ENCODE results near the gene HASPIN. TPM values are rescaled to one million over a fixed set of nuclear protein-coding genes. Genes with fewer than 3 reads are reported as not detected.

Gene HASPIN
- total RNA-seq, 2 donors from 2014 or later: 14.7 to 24.6 TPM

GRCh38 chr17:3678821-3679530, 44.7 kb upstream of the HASPIN start:
- no peaks in the 10 kb centered on the region for H3K36me3 Mint-ChIP-seq (ENCODE audit: low read depth)
- peaks cover 13% of the 10 kb centered on the region for H3K27me3 Mint-ChIP-seq (ENCODE audit: insufficient read depth)
- no peak overlapping the region for H3K27ac ChIP-seq (ENCODE audit: low read depth, low read length)
- WGBS, 2 experiments (ENCODE audit: insufficient coverage in 1 of 2, insufficient read length in 1 of 2): 92 to 94% methylated on average over 24 to 27 of the region's 27 CpGs
- no peak overlapping the region for H3K27ac Mint-ChIP-seq
- H3K9me3 Mint-ChIP-seq: no peaks in the 10 kb centered on the region
- H3K4me1 ChIP-seq (ENCODE audit: control insufficient read depth, insufficient read depth, low read length): peaks cover 10% of the 10 kb centered on the region
- no peak for DNase-seq
- no peaks in the 10 kb centered on the region for H3K9me3 ChIP-seq (ENCODE audit: control insufficient read depth, low read length)
- H3K4me3 Mint-ChIP-seq: no peak overlapping the region
- H3K9ac ChIP-seq (ENCODE audit: extremely low read depth, low read length, poor library complexity, severe bottlenecking): no peak overlapping the region
- no peaks in the 10 kb centered on the region for H3K27me3 ChIP-seq (ENCODE audit: control insufficient read depth, insufficient read depth, low read length, poor library complexity, severe bottlenecking)
- no peaks in the 10 kb centered on the region for H3K36me3 ChIP-seq (ENCODE audit: control insufficient read depth, insufficient read depth, low read length)
- H3K4me1 Mint-ChIP-seq: peaks cover 22% of the 10 kb centered on the region
- TF ChIP-seq, protein P1, sequence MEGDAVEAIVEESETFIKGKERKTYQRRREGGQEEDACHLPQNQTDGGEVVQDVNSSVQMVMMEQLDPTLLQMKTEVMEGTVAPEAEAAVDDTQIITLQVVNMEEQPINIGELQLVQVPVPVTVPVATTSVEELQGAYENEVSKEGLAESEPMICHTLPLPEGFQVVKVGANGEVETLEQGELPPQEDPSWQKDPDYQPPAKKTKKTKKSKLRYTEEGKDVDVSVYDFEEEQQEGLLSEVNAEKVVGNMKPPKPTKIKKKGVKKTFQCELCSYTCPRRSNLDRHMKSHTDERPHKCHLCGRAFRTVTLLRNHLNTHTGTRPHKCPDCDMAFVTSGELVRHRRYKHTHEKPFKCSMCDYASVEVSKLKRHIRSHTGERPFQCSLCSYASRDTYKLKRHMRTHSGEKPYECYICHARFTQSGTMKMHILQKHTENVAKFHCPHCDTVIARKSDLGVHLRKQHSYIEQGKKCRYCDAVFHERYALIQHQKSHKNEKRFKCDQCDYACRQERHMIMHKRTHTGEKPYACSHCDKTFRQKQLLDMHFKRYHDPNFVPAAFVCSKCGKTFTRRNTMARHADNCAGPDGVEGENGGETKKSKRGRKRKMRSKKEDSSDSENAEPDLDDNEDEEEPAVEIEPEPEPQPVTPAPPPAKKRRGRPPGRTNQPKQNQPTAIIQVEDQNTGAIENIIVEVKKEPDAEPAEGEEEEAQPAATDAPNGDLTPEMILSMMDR (conservative IDR thresholded peaks at IDR 0.05): no peak
- H3K4me3 ChIP-seq (ENCODE audit: low read length): no peak overlapping the region

- H3K9me3 ChIP-seq (ENCODE audit: control insufficient read depth, low read length): no peaks in the 10 kb centered on the region
- H3K4me3 ChIP-seq (ENCODE audit: low read length): no peak overlapping the region
- TF ChIP-seq, protein P1 (conservative IDR thresholded peaks at IDR 0.05): no peak
- 86 to 87% methylated on average over 10 to 20 of the region's 20 CpGs for WGBS, 2 experiments (ENCODE audit: insufficient coverage in 1 of 2, insufficient read length in 1 of 2)
- peaks cover 9% of the 10 kb centered on the region for H3K4me1 ChIP-seq (ENCODE audit: control insufficient read depth, insufficient read depth, low read length)
- Mint-ChIP-seq H3K4me3 (no peak overlapping the region), H3K27ac (no peak overlapping the region), H3K36me3 (ENCODE audit: low read depth) (no peaks in the 10 kb centered on the region), H3K27me3 (ENCODE audit: insufficient read depth) (peaks cover 13% of the 10 kb centered on the region), H3K4me1 (peaks cover 18% of the 10 kb centered on the region), H3K9me3 (no peaks in the 10 kb centered on the region)
- no peaks in the 10 kb centered on the region for H3K27me3 ChIP-seq (ENCODE audit: control insufficient read depth, insufficient read depth, low read length, poor library complexity, severe bottlenecking)
- no peak for DNase-seq
- no peaks in the 10 kb centered on the region for H3K36me3 ChIP-seq (ENCODE audit: control insufficient read depth, insufficient read depth, low read length)
- no peak overlapping the region for H3K27ac ChIP-seq (ENCODE audit: low read depth, low read length)
- H3K9ac ChIP-seq (ENCODE audit: extremely low read depth, low read length, poor library complexity, severe bottlenecking): no peak overlapping the region
Measured at GRCh38 chr17:3679531-3680126, 44.1 kb upstream of the HASPIN start.

GRCh38 chr17:3681057-3681456, 42.6 kb upstream of the HASPIN start:
- Histone ChIP-seq H3K4me3 (ENCODE audit: low read length) (no peak overlapping the region), H3K4me1 (ENCODE audit: control insufficient read depth, insufficient read depth, low read length) (peaks cover 7% of the 10 kb centered on the region), H3K27me3 (ENCODE audit: control insufficient read depth, insufficient read depth, low read length, poor library complexity, severe bottlenecking) (no peaks in the 10 kb centered on the region), H3K27ac (ENCODE audit: low read depth, low read length) (no peak overlapping the region), H3K9ac (ENCODE audit: extremely low read depth, low read length, poor library complexity, severe bottlenecking) (no peak overlapping the region), H3K9me3 (ENCODE audit: control insufficient read depth, low read length) (no peaks in the 10 kb centered on the region), H3K36me3 (ENCODE audit: control insufficient read depth, insufficient read depth, low read length) (no peaks in the 10 kb centered on the region)
- WGBS, 2 experiments (ENCODE audit: insufficient coverage in 1 of 2, insufficient read length in 1 of 2): 90 to 93% methylated on average over 2 to 12 of the region's 12 CpGs
- H3K36me3 Mint-ChIP-seq (ENCODE audit: low read depth): no peaks in the 10 kb centered on the region
- H3K9me3 Mint-ChIP-seq: no peaks in the 10 kb centered on the region
- peaks cover 13% of the 10 kb centered on the region for H3K4me1 Mint-ChIP-seq
- TF ChIP-seq, protein P1 (conservative IDR thresholded peaks at IDR 0.05): no peak
- H3K27ac Mint-ChIP-seq: no peak overlapping the region
- no peak overlapping the region for H3K4me3 Mint-ChIP-seq
- DNase-seq: no peak
- peaks cover 13% of the 10 kb centered on the region for H3K27me3 Mint-ChIP-seq (ENCODE audit: insufficient read depth)

Data from endodermal cell (in vitro differentiated cells).